Measurements from ENCODE around the gene SBF2.
A peak's percentile ranks its signal among the peaks of the same experiment; 100 is the strongest.

The SBF2 gene

DNA sequence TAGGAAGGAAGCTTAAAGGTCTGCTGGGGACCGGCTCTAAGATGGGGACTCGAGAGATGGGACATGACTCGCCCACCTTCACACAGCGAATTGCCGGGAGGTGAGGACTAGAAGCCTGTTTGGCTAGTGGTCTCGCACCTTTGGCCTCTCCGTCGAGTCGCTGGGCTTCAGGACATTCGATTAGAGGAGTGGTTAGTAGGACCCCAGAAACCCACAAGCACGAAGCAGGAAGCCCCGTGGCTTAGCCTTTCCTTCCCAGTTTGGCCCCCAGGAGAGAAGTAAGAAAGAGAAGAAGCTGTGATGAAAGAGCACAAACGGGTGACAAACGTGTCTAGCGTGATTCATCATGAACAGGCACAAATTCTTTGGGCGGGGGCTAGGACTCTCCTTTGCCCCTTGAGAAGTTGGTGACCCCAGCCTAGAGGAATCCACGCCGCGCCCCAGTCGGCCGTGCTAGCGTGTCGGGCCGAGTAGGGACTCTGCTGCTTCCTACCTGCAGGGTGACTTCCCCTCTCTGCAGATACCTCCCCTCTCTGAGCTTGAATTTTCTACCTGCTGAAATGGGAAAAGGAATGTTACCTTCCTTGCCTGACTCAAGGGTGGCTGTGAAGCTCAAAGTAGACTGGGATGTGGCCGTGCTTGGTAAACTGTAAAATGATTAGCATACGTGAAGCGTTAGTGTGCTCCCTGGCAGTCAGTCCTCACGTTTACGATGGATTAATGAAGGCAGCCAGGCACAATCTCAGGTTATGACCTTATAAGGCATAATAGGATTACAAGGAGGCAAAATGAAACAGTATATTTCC is 9.7 kb upstream of the SBF2 start:
- no peak overlapping the region for H3K27ac ChIP-seq (ENCODE audit: low read length)
- H3K36me3 ChIP-seq (ENCODE audit: insufficient read depth, low read length) = peaks cover 3% of the 10 kb centered on the region; the same call in 1 of the 2 replicates
- no peaks in the 10 kb centered on the region for H3K9me3 ChIP-seq (ENCODE audit: insufficient read depth, low read length, severe bottlenecking)
- H3K79me2 ChIP-seq (ENCODE audit: insufficient read depth, low read length) = no peaks in the 10 kb centered on the region
- H4K20me1 ChIP-seq (ENCODE audit: insufficient read depth, low read length) = peaks cover 6% of the 10 kb centered on the region
- peak overlapping the region; percentile 29 to 68; a peak in 3 of 4 replicates for H3K4me3 ChIP-seq (ENCODE audit: low read depth in 1 of 2, low read length in 2 of 2)
- DNase-seq (no peak), ATAC-seq (ENCODE audit: insufficient read depth, low read depth) (no peak)
- H3K9ac ChIP-seq (ENCODE audit: low read depth, low read length) = peak overlapping the region; percentile 55
- peaks cover 59% of the 10 kb centered on the region for H3K27me3 ChIP-seq (ENCODE audit: insufficient read depth, low read length, poor library complexity)
- peak overlapping the region; percentile 88 for H3K4me2 ChIP-seq (ENCODE audit: insufficient read depth, low read length)
- peaks cover 67% of the 10 kb centered on the region for H3K4me1 ChIP-seq (ENCODE audit: insufficient read depth, low read length)
- TF ChIP-seq EZH2 (IDR thresholded peaks at IDR 0.05; ENCODE audit: borderline replicate concordance, low read depth, low read length, severe bottlenecking) = no peak
- TF ChIP-seq, protein P1, sequence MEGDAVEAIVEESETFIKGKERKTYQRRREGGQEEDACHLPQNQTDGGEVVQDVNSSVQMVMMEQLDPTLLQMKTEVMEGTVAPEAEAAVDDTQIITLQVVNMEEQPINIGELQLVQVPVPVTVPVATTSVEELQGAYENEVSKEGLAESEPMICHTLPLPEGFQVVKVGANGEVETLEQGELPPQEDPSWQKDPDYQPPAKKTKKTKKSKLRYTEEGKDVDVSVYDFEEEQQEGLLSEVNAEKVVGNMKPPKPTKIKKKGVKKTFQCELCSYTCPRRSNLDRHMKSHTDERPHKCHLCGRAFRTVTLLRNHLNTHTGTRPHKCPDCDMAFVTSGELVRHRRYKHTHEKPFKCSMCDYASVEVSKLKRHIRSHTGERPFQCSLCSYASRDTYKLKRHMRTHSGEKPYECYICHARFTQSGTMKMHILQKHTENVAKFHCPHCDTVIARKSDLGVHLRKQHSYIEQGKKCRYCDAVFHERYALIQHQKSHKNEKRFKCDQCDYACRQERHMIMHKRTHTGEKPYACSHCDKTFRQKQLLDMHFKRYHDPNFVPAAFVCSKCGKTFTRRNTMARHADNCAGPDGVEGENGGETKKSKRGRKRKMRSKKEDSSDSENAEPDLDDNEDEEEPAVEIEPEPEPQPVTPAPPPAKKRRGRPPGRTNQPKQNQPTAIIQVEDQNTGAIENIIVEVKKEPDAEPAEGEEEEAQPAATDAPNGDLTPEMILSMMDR (IDR thresholded peaks at IDR 0.05; ENCODE audit: borderline replicate concordance, extremely low read depth, low read length, poor library complexity, severe bottlenecking) = no peak
- peak overlapping the region; percentile 53 for H2AFZ ChIP-seq (ENCODE audit: low read depth, low read length)

DNA sequence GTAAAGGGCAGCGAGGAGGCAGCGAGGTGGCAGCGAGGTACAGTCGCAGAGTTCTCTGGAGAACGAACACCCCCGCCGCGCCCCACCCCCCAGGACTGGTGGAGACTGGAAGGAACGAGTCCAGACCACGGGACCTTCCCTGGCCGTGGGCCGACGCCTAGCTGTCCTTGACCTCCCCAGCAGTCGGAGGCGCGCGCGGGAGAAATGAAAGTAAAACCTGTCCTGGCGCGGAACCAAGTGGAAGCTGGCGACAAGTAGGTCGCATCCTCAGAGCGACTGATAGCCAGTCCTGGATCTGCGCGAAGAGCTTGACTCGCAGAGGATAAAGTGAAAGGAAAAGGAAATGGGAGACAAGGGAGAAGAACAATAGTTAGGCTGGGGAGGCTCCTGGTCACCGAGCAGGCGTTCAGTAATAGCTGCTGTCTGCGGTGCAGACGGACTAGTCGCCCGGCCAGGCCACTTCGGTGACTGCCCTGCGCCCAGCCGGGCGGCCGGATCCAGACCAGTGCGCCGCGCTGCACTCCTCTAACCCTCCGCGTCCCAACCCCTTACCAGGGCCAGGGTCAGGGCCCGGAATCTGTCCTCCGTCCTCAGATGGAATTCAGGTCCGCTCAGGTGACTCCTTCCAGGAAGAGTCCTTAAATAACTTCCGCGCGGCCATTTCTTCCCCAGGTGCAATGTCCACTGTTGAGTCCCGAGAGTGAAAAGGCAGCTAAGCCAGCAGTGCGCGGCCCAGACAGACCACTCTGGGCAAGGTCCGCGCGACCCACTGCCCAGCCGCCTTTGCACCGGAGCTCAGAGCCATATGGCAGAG is 8.9 kb upstream of the SBF2 start:
- Histone ChIP-seq H3K4me1 (ENCODE audit: insufficient read depth, low read length) (peaks cover 65% of the 10 kb centered on the region), H3K9ac (ENCODE audit: low read depth, low read length) (peak overlapping the region; percentile 55), H3K79me2 (ENCODE audit: insufficient read depth, low read length) (no peaks in the 10 kb centered on the region), H3K27ac (ENCODE audit: low read length) (peak overlapping the region; percentile 16; the same call in 1 of the 2 replicates), H3K36me3 (ENCODE audit: insufficient read depth, low read length) (peaks cover 3% of the 10 kb centered on the region; the same call in 1 of the 2 replicates), H2AFZ (ENCODE audit: low read depth, low read length) (peak overlapping the region; percentile 53), H3K9me3 (ENCODE audit: insufficient read depth, low read length, severe bottlenecking) (no peaks in the 10 kb centered on the region), H4K20me1 (ENCODE audit: insufficient read depth, low read length) (peaks cover 8% of the 10 kb centered on the region), H3K4me3 (ENCODE audit: low read depth in 1 of 2, low read length in 2 of 2) (peak overlapping the region; percentile 29 to 68; a peak in 3 of 4 replicates), H3K27me3 (ENCODE audit: insufficient read depth, low read length, poor library complexity) (peaks cover 59% of the 10 kb centered on the region), H3K4me2 (ENCODE audit: insufficient read depth, low read length) (peak overlapping the region; percentile 88)
- ATAC-seq (ENCODE audit: insufficient read depth, low read depth) = peak; percentile 29
- peak; percentile 70 for DNase-seq
- TF ChIP-seq, protein P1 (IDR thresholded peaks at IDR 0.05; ENCODE audit: borderline replicate concordance, extremely low read depth, low read length, poor library complexity, severe bottlenecking) = peak; percentile 21
- TF ChIP-seq EZH2 (IDR thresholded peaks at IDR 0.05; ENCODE audit: borderline replicate concordance, low read depth, low read length, severe bottlenecking) = peak; percentile 71

DNA sequence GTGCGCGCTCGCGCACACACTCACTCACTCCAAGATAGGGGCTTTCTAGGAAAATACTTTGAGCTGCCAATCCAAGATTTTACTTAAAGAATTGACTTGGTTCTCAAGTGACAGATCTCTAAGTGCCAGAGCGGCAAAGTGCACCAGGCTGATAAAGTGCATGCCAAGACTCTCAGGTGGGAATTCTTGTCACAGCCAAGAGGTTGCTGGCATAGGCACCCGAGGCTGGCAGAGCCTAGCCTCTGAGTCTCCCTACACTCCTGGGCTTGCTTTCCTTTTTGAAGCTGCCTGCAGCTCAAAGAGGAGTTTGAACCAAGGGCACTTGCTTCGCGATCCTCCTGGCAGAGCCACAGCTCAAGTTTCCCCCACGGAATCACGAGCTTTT is 8.3 kb upstream of the SBF2 start:
- peaks cover 3% of the 10 kb centered on the region; the same call in 1 of the 2 replicates for H3K36me3 ChIP-seq (ENCODE audit: insufficient read depth, low read length)
- peaks cover 59% of the 10 kb centered on the region for H3K27me3 ChIP-seq (ENCODE audit: insufficient read depth, low read length, poor library complexity)
- H3K4me3 ChIP-seq (ENCODE audit: low read depth in 1 of 2, low read length in 2 of 2) = peak overlapping the region; percentile 29 to 68; a peak in 3 of 4 replicates
- peak overlapping the region; percentile 55 for H3K9ac ChIP-seq (ENCODE audit: low read depth, low read length)
- no peaks in the 10 kb centered on the region for H3K9me3 ChIP-seq (ENCODE audit: insufficient read depth, low read length, severe bottlenecking)
- no peaks in the 10 kb centered on the region for H3K79me2 ChIP-seq (ENCODE audit: insufficient read depth, low read length)
- peaks cover 8% of the 10 kb centered on the region for H4K20me1 ChIP-seq (ENCODE audit: insufficient read depth, low read length)
- peak overlapping the region; percentile 53 for H2AFZ ChIP-seq (ENCODE audit: low read depth, low read length)
- DNase-seq = no peak
- peak; percentile 5; the same call in 2 of the 3 replicates for ATAC-seq (ENCODE audit: insufficient read depth, low read depth)
- peak overlapping the region; percentile 88 for H3K4me2 ChIP-seq (ENCODE audit: insufficient read depth, low read length)
- TF ChIP-seq EZH2 (IDR thresholded peaks at IDR 0.05; ENCODE audit: borderline replicate concordance, low read depth, low read length, severe bottlenecking) = no peak
- TF ChIP-seq, protein P1 (IDR thresholded peaks at IDR 0.05; ENCODE audit: borderline replicate concordance, extremely low read depth, low read length, poor library complexity, severe bottlenecking) = no peak
- peaks cover 59% of the 10 kb centered on the region for H3K4me1 ChIP-seq (ENCODE audit: insufficient read depth, low read length)
- H3K27ac ChIP-seq (ENCODE audit: low read length) = no peak overlapping the region
